C4-2B (cell line): Measurements from ENCODE around the gene ZYG11A.

Experiments used
- CTCF ChIP-seq: fragments of 450-650 bp; conservative IDR thresholded peaks from 2 replicates; pipeline ENCODE4 v1.5.1; 2017; ENCODE audit warnings: mild to moderate bottlenecking
- ZFX ChIP-seq: fragments of 450-650 bp; IDR thresholded peaks from 2 replicates; pipeline ENCODE4 v1.6.1; 2017

GRCh38 chr1:52917581-52917980 lies 75.0 kb downstream of the ZYG11A start:
- TF ChIP-seq CTCF: no peak
- TF ChIP-seq ZFX: no peak
